Lower lobe of right lung (tissue), 2 donors: Measurements from ENCODE around the gene RGS6. TPM values are rescaled to one million over a fixed set of nuclear protein-coding genes. Genes with fewer than 3 reads are reported as not detected.

Experiments used
- ATAC-seq, 2 donors: fragments of 200-7000 bp; cut with Tn5 transposase; one replicate each; pipeline ENCODE4 v1.9.1; 2020 to 2022; ENCODE audit warnings: mild to moderate bottlenecking in 2 of 2, moderate library complexity in 2 of 2
- DNase-seq: peaks from one replicate; pipeline ENCODE4 v3.0.0-alpha.2; 2020
- H3K27ac ChIP-seq: fragments of 200-600 bp; one replicate; pipeline ENCODE4 v1.8.0; 2022
- H3K27me3 ChIP-seq: fragments of 200-600 bp; one replicate; pipeline ENCODE4 v1.8.0; 2022; ENCODE audit warnings: low read depth
- H3K36me3 ChIP-seq: fragments of 200-600 bp; one replicate; pipeline ENCODE4 v1.8.0; 2022; ENCODE audit warnings: mild to moderate bottlenecking
- H3K4me1 ChIP-seq: fragments of 200-600 bp; one replicate; pipeline ENCODE4 v1.8.0; 2022
- H3K4me3 ChIP-seq: fragments of 200-600 bp; one replicate; pipeline ENCODE4 v1.8.0; 2022; ENCODE audit warnings: mild to moderate bottlenecking
- H3K9me3 ChIP-seq: fragments of 200-600 bp; one replicate; pipeline ENCODE4 v1.8.0; 2022
- CTCF ChIP-seq: fragments of 200-600 bp; IDR thresholded peaks from one replicate; pipeline ENCODE4 v1.8.0; 2022; ENCODE audit warnings: antibody characterized with exemption, mild to moderate bottlenecking
- intact Hi-C: fragments of 100-400 bp; cut with DNase I; formaldehyde crosslinking; loops from one replicate; pipeline ENCODE4 v1.11.0; 2022
- total RNA-seq: library from RNA; stranded (reverse); fragmentation: NEBNext Ultra II Directional; extraction: Animal tissue kit (Norgen Biotek cat#: 25700); gene quantifications from one replicate; pipeline ENCODE4 v1.2.1, GENCODE V29; 2021
- donor health status: DM: no; HTN: yes; CAD: no; lungs with severe emphysema.

The RGS6 gene
- total RNA-seq, 1 donor from 2014 or later = 2.5 TPM

GRCh38 chr14:72024504-72024903 is 92.3 kb downstream of the RGS6 start:
- ATAC-seq = no peak
- intact Hi-C loops = no loop called here
- no peaks in the 10 kb centered on the region for H3K36me3 ChIP-seq
- no peak overlapping the region for H3K4me3 ChIP-seq
- no peak for DNase-seq
- no peak for TF ChIP-seq CTCF
- H3K4me1 ChIP-seq = no peaks in the 10 kb centered on the region
- no peak overlapping the region for H3K27ac ChIP-seq
- H3K27me3 ChIP-seq = no peaks in the 10 kb centered on the region
- no peaks in the 10 kb centered on the region for H3K9me3 ChIP-seq

DNA sequence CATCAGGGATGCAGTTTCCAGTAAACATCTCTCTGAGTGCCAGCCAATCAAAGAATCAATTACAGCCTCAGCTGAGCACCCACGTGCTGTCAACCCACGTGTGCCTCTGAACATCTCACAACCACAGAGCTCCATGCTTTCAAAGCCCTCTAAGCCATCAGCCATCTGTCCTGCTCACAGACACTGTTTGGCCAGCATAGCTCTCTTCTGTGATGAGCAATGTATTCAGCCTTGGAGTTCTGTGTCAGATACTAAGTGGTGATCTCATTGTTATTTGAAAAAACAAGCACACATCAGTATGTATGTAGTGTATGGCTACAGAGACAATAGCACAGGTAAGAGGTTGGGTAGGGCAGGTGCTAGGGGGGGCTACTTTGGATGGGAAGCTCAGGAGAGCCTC is 94.3 kb downstream of the RGS6 start:
- no peak for TF ChIP-seq CTCF
- no peaks in the 10 kb centered on the region for H3K36me3 ChIP-seq
- H3K27ac ChIP-seq = no peak overlapping the region
- H3K4me1 ChIP-seq = no peaks in the 10 kb centered on the region
- ATAC-seq (no peak), DNase-seq (no peak)
- no peaks in the 10 kb centered on the region for H3K27me3 ChIP-seq
- intact Hi-C loops = no loop called here
- no peaks in the 10 kb centered on the region for H3K9me3 ChIP-seq
- no peak overlapping the region for H3K4me3 ChIP-seq

DNA sequence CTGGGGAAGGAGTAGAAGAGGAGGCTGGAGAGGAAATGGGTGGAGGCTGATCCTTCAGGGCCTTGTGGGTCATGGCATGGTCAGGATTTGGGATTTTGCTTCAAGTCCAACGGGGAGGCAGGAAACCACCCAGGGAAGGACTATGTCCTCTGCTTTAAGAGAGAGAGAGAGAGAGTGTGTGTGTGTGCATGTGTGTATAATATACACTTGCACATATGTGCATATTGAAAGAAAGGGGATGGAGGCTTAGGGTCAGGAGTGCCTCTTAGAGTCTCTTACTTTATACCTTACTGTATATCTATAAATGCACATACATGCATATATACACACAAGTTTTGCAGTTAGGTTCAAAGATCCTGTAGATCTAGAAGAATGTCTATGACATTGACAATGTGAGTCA is 94.8 kb downstream of the RGS6 start:
- no peak for DNase-seq
- ATAC-seq = no peak
- no peaks in the 10 kb centered on the region for H3K9me3 ChIP-seq
- H3K27me3 ChIP-seq = no peaks in the 10 kb centered on the region
- H3K27ac ChIP-seq = no peak overlapping the region
- intact Hi-C loops = no loop called here
- H3K4me1 ChIP-seq = no peaks in the 10 kb centered on the region
- no peaks in the 10 kb centered on the region for H3K36me3 ChIP-seq
- no peak for TF ChIP-seq CTCF
- H3K4me3 ChIP-seq = no peak overlapping the region

GRCh38 chr14:72033365-72033764 is 101.1 kb downstream of the RGS6 start:
- H3K4me1 ChIP-seq = no peaks in the 10 kb centered on the region
- no peaks in the 10 kb centered on the region for H3K27me3 ChIP-seq
- intact Hi-C loops = no loop called here
- no peak for DNase-seq
- no peak overlapping the region for H3K4me3 ChIP-seq
- no peaks in the 10 kb centered on the region for H3K9me3 ChIP-seq
- no peak overlapping the region for H3K27ac ChIP-seq
- no peak for TF ChIP-seq CTCF
- no peak for ATAC-seq
- H3K36me3 ChIP-seq = no peaks in the 10 kb centered on the region

- no peaks in the 10 kb centered on the region for H3K27me3 ChIP-seq
- H3K27ac ChIP-seq = no peak overlapping the region
- H3K36me3 ChIP-seq = no peaks in the 10 kb centered on the region
- no peaks in the 10 kb centered on the region for H3K4me1 ChIP-seq
- TF ChIP-seq CTCF = no peak
- H3K4me3 ChIP-seq = no peak overlapping the region
- intact Hi-C loops = no loop called here
- no peak for DNase-seq
- no peaks in the 10 kb centered on the region for H3K9me3 ChIP-seq
- no peak for ATAC-seq
Observed at GRCh38 chr14:72040528-72040927, 108.3 kb downstream of the RGS6 start.

DNA sequence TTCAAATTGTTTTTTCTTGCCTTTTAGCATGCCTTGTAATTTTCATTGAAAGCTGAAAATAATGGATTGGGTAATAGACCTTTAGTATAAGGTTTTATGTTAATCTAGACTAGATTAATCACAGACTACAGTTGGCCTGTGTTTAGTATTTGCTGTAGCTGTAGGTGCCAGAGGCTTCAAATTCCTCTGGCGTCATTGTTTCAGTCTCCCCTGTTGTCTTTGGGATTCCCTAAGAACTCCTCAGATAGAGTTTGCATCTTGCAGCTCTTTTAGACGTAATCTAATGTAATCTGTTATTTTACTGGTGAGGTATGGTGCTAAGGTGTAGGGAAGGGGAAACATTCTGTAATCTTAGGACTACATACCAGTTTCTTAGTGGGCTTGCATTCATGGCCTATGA is 113.0 kb downstream of the RGS6 start:
- DNase-seq (no peak), ATAC-seq (no peak)
- intact Hi-C loops = no loop called here
- Histone ChIP-seq H3K36me3 (no peaks in the 10 kb centered on the region), H3K9me3 (no peaks in the 10 kb centered on the region), H3K4me3 (no peak overlapping the region), H3K4me1 (no peaks in the 10 kb centered on the region), H3K27ac (no peak overlapping the region), H3K27me3 (no peaks in the 10 kb centered on the region)
- TF ChIP-seq CTCF = no peak
